ENCODE measurements around the gene MEX3B.

DNA sequence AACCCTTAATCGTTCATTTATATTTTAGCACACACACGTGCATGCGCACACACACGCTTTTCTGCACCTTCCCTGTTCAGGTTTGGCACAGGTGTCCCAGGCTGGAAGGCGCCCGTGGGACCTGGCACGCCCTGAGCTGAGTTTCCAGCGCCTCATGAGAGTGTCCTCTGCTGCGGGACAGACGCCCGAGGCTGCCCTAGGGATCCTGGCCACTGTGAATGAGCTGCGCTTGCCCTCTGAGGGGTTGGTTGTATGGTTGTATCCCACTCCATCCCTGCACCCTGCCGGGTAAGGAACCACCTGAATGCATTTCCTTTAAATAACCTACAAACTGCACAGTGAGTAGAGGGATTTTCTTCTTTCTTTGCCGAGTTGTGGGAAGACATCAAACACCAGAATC is 12.2 kb upstream of the MEX3B start:
- TF ChIP-seq ZNF174 (tag by site-specific recombination; IDR thresholded peaks at IDR 0.05) (no peak), ZNF747 (tag by site-specific recombination; IDR thresholded peaks at IDR 0.05) (no peak), ZBTB7A (tag by site-specific recombination; IDR thresholded peaks at IDR 0.05; ENCODE audit: low read depth) (no peak)
- TF ChIP-seq, protein P1, sequence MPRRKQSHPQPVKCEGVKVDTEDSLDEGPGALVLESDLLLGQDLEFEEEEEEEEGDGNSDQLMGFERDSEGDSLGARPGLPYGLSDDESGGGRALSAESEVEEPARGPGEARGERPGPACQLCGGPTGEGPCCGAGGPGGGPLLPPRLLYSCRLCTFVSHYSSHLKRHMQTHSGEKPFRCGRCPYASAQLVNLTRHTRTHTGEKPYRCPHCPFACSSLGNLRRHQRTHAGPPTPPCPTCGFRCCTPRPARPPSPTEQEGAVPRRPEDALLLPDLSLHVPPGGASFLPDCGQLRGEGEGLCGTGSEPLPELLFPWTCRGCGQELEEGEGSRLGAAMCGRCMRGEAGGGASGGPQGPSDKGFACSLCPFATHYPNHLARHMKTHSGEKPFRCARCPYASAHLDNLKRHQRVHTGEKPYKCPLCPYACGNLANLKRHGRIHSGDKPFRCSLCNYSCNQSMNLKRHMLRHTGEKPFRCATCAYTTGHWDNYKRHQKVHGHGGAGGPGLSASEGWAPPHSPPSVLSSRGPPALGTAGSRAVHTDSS (tag by site-specific recombination; IDR thresholded peaks at IDR 0.05) = no peak
- TF ChIP-seq, protein P2, sequence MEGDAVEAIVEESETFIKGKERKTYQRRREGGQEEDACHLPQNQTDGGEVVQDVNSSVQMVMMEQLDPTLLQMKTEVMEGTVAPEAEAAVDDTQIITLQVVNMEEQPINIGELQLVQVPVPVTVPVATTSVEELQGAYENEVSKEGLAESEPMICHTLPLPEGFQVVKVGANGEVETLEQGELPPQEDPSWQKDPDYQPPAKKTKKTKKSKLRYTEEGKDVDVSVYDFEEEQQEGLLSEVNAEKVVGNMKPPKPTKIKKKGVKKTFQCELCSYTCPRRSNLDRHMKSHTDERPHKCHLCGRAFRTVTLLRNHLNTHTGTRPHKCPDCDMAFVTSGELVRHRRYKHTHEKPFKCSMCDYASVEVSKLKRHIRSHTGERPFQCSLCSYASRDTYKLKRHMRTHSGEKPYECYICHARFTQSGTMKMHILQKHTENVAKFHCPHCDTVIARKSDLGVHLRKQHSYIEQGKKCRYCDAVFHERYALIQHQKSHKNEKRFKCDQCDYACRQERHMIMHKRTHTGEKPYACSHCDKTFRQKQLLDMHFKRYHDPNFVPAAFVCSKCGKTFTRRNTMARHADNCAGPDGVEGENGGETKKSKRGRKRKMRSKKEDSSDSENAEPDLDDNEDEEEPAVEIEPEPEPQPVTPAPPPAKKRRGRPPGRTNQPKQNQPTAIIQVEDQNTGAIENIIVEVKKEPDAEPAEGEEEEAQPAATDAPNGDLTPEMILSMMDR (tag by site-specific recombination; IDR thresholded peaks at IDR 0.05) = no peak

All from HEK293 (cell line).